Measurements from ENCODE around the gene NELL2. TPM values are rescaled to one million over a fixed set of nuclear protein-coding genes. Genes with fewer than 3 reads are reported as not detected.

Gene NELL2
- total and polyA plus RNA-seq, 10 of the 15 experiments (the other 5 are each of a cell fraction or from before 2014, with no cell fraction given): 0.27 to 2.3 (median 0.76) TPM

- WGBS (ENCODE audit: insufficient coverage, insufficient replicate concordance, low lambda C conversion rate, missing lambda C conversion rate): 6% methylated on average over 42 of the region's 42 CpGs
These were observed 662 bp upstream of the NELL2 start for GRCh38 chr12:44876544-44877410.

More at GRCh38 chr12:44876544-44877410, 662 bp upstream of the NELL2 start:
- DNase-seq (ENCODE audit: low read depth, low spot score): no peak
- no peak overlapping the region for H3K9ac ChIP-seq (ENCODE audit: control insufficient read depth, insufficient read depth, low read length)
- ChIA-PET POLR2A (no interaction called here), RAD21 (ENCODE audit: unreplicated experiment) (no interaction called here), SMC1A (ENCODE audit: uncharacterized antibody, unreplicated experiment) (interaction anchor here (1.0 to 2.0 kb wide), 2 partner anchors 64 to 66 kb away, joined by 3 to 6 read pairs; no protein-coding TSS in a partner anchor), CTCF (no interaction called here)
- peak overlapping the region; percentile 60; the same call in 1 of the 2 replicates for H3K4me3 ChIP-seq
- FAIRE-seq: no peak
- peak overlapping the region; percentile 81 for H3K4me2 ChIP-seq (ENCODE audit: control insufficient read depth, insufficient read depth)
- no peak for TF ChIP-seq BCL11A (IDR thresholded peaks at IDR 0.05; ENCODE audit: low read depth, low read length)
- TF ChIP-seq REST (IDR thresholded peaks at IDR 0.05; ENCODE audit: low read depth, low read length): peak; percentile 66
- TF ChIP-seq RAD21 (IDR thresholded peaks at IDR 0.05; ENCODE audit: insufficient read depth, low read depth, low read length): 0 out of 2 replicates have a peak, but pooled peaks have one; percentile 10
- TF ChIP-seq LARP7 (IDR thresholded peaks at IDR 0.05): no peak
- TF ChIP-seq ZBED1 (IDR thresholded peaks at IDR 0.05; ENCODE audit: borderline replicate concordance): no peak
- ATAC-seq: peak; percentile 47
- H3K36me3 ChIP-seq (ENCODE audit: control insufficient read depth in 2 of 2, insufficient read depth in 2 of 2, low read length in 1 of 2): no peaks in the 10 kb centered on the region
- intact Hi-C loops (cut with micrococcal nuclease; ENCODE audit: unreplicated experiment) (no loop called here), in situ Hi-C loops (cut with MboI) (no loop called here)
- H3K9me3 ChIP-seq (replicated peaks; ENCODE audit: control insufficient read depth, insufficient read depth, low read length): no peaks in the 10 kb centered on the region
- peak overlapping the region; percentile 64 for H2AFZ ChIP-seq (ENCODE audit: control insufficient read depth, low read depth, low read length)
- H3K4me1 ChIP-seq (ENCODE audit: control insufficient read depth, insufficient read depth, low read length): peaks cover 3% of the 10 kb centered on the region; the same call in 1 of the 2 replicates
- H3K27ac ChIP-seq (ENCODE audit: control insufficient read depth, insufficient read depth): no peak overlapping the region
- H4K20me1 ChIP-seq (ENCODE audit: control insufficient read depth, insufficient read depth): no peaks in the 10 kb centered on the region
- no TSS peak for BruUV-seq (replicated peaks)
- no peaks in the 10 kb centered on the region for H3K79me2 ChIP-seq (ENCODE audit: control insufficient read depth, insufficient read depth, low read length)
- H3K27me3 ChIP-seq (replicated peaks in 1 of 2; ENCODE audit: control insufficient read depth in 2 of 2, insufficient read depth in 2 of 2, low read length in 1 of 2): peaks cover 6 to 23% of the 10 kb centered on the region in 2 experiments
